Mesenchymal stem cell (in vitro differentiated cells and primary cell): Measurements from ENCODE around the gene NRXN3.

Experiments
- DNase-seq: peaks from one replicate; pipeline ENCODE4 v3.0.0-alpha.2; 2013
- H2AFZ ChIP-seq: one replicate; pipeline ENCODE4 v1.6.1; 2013; ENCODE audit warnings: low read depth, mild to moderate bottlenecking, control low read depth, inconsistent platforms, low read length, moderate library complexity
- H2AK5ac ChIP-seq: 2 replicates; pipeline ENCODE4 v1.6.1; 2013; ENCODE audit warnings: low read length, moderate library complexity, mild to moderate bottlenecking, inconsistent platforms; ENCODE audit not compliant: severe bottlenecking
- H2BK120ac ChIP-seq: one replicate; pipeline ENCODE4 v1.6.1; 2013; ENCODE audit warnings: low read depth, mild to moderate bottlenecking, inconsistent platforms, low read length, moderate library complexity
- H2BK12ac ChIP-seq, 2 experiments: one replicate each; pipeline ENCODE4 v1.6.1; 2013; ENCODE audit warnings: inconsistent platforms in 2 of 2, low read length in 2 of 2, mild to moderate bottlenecking in 2 of 2, moderate library complexity in 2 of 2, control low read depth in 1 of 2
- H2BK15ac ChIP-seq: one replicate; pipeline ENCODE4 v1.6.1; 2013; ENCODE audit warnings: mild to moderate bottlenecking, low read depth, inconsistent platforms; ENCODE audit not compliant: poor library complexity, severe bottlenecking
- H2BK5ac ChIP-seq: 2 replicates; pipeline ENCODE4 v1.6.1; 2013; ENCODE audit warnings: low read depth, mild to moderate bottlenecking, low read length, control low read depth, inconsistent platforms; ENCODE audit not compliant: poor library complexity, severe bottlenecking
- H3K14ac ChIP-seq, 2 experiments: one replicate each; pipeline ENCODE4 v1.6.1; 2013; ENCODE audit warnings: inconsistent platforms in 2 of 2, low read length in 2 of 2, control low read depth in 1 of 2, mild to moderate bottlenecking in 1 of 2, moderate library complexity in 1 of 2
- H3K18ac ChIP-seq, 2 experiments: one replicate each; pipeline ENCODE4 v1.6.1; 2013; ENCODE audit warnings: inconsistent platforms in 2 of 2, low read length in 2 of 2, control low read depth in 1 of 2, low read depth in 1 of 2, mild to moderate bottlenecking in 1 of 2
- H3K23ac ChIP-seq, 2 experiments: one replicate each; pipeline ENCODE4 v1.6.1; 2013; ENCODE audit warnings: inconsistent platforms in 2 of 2, low read length in 2 of 2, mild to moderate bottlenecking in 2 of 2, moderate library complexity in 2 of 2, control low read depth in 1 of 2
- H3K27ac ChIP-seq: 2 replicates; pipeline ENCODE4 v1.5.1; 2013; ENCODE audit warnings: mild to moderate bottlenecking, moderate library complexity, low read length, control low read depth, inconsistent platforms; ENCODE audit not compliant: poor library complexity, severe bottlenecking
- H3K27me3 ChIP-seq, 2 experiments: 2 replicates each; pipeline versions ENCODE4 v1.6.1 to v1.7.0; 2013; ENCODE audit warnings: low read length in 2 of 2, mild to moderate bottlenecking in 2 of 2, moderate library complexity in 2 of 2, control low read depth in 1 of 2, inconsistent platforms in 1 of 2; ENCODE audit not compliant: control insufficient read depth in 1 of 2, insufficient read depth in 1 of 2
- H3K36me3 ChIP-seq, 2 experiments: 2 replicates each; pipeline versions ENCODE4 v1.6.1 to v1.7.0; 2013; ENCODE audit warnings: low read length in 2 of 2, control low read depth in 1 of 2, inconsistent platforms in 1 of 2, low read depth in 1 of 2, mild to moderate bottlenecking in 1 of 2; ENCODE audit not compliant: insufficient read depth in 2 of 2, control insufficient read depth in 1 of 2
- H3K4ac ChIP-seq, 2 experiments: one replicate each; pipeline ENCODE4 v1.6.1; 2013; ENCODE audit warnings: inconsistent platforms in 2 of 2, low read length in 2 of 2, mild to moderate bottlenecking in 2 of 2, moderate library complexity in 2 of 2, control low read depth in 1 of 2, low read depth in 1 of 2
- H3K4me1 ChIP-seq: 2 replicates; pipeline ENCODE4 v1.6.1; 2013; ENCODE audit warnings: low read depth, low read length, control low read depth; ENCODE audit not compliant: control insufficient read depth, insufficient read depth
- H3K4me2 ChIP-seq: 2 replicates; pipeline ENCODE4 v1.6.1; 2013; ENCODE audit warnings: low read length, mild to moderate bottlenecking, inconsistent platforms; ENCODE audit not compliant: poor library complexity, severe bottlenecking
- H3K4me3 ChIP-seq, 2 experiments: 2 replicates each; pipeline versions ENCODE4 v1.5.1 to v1.7.0; 2013; ENCODE audit warnings: low read length in 2 of 2, mild to moderate bottlenecking in 2 of 2, control low read depth in 1 of 2, low read depth in 1 of 2; ENCODE audit not compliant: insufficient read depth in 1 of 2
- H3K79me1 ChIP-seq: replicated peaks from 2 replicates; pipeline ENCODE4 v1.6.1; 2013; ENCODE audit warnings: mild to moderate bottlenecking, control low read depth, low read length, inconsistent platforms; ENCODE audit not compliant: poor library complexity, severe bottlenecking
- H3K9ac ChIP-seq: 2 replicates; pipeline ENCODE4 v1.7.0; 2013; ENCODE audit warnings: mild to moderate bottlenecking, low read length, moderate library complexity
- H3K9me3 ChIP-seq: 2 replicates; pipeline ENCODE4 v1.7.0; 2013; ENCODE audit warnings: mild to moderate bottlenecking, low read length; ENCODE audit not compliant: control insufficient read depth
- H4K8ac ChIP-seq: one replicate; pipeline ENCODE4 v1.6.1; 2013; ENCODE audit warnings: inconsistent platforms, mild to moderate bottlenecking, low read length, moderate library complexity
- H4K91ac ChIP-seq: one replicate; pipeline ENCODE4 v1.6.1; 2013; ENCODE audit warnings: mild to moderate bottlenecking, low read length, inconsistent platforms
- WGBS: methylation state at CpG from one replicate; pipeline ENCODE4 v1.1.7; 2013; ENCODE audit warnings: mixed read lengths; 5-methylcytosine and 5-hydroxymethylcytosine counted together

Gene NRXN3

GRCh38 chr14:78451319-78451695 is 281.1 kb downstream of the NRXN3 start:
- no peaks in the 10 kb centered on the region for H3K9me3 ChIP-seq

GRCh38 chr14:78455896-78456435 is 285.8 kb downstream of the NRXN3 start:
- Histone ChIP-seq H2AK5ac (no peak overlapping the region), H4K91ac (no peak overlapping the region), H3K9ac (no peak overlapping the region), H2BK15ac (no peak overlapping the region), H3K36me3 (no peaks in the 10 kb centered on the region), H2BK120ac (no peak overlapping the region), H3K9me3 (no peaks in the 10 kb centered on the region), H3K4me1 (no peaks in the 10 kb centered on the region), H3K27ac (no peak overlapping the region), H3K27me3 (no peaks in the 10 kb centered on the region), H3K4me2 (no peak overlapping the region), H2AFZ (no peak overlapping the region), H3K4me3 (no peak overlapping the region), H3K14ac (no peak overlapping the region), H3K4ac (no peak overlapping the region), H4K8ac (no peak overlapping the region), H2BK12ac (no peak overlapping the region), H3K23ac (no peak overlapping the region), H3K18ac (no peak overlapping the region), H2BK5ac (no peak overlapping the region), H3K79me1 (no peaks in the 10 kb centered on the region)
- DNase-seq, result no peak
- 50% methylated on average over 6 of the region's 6 CpGs for WGBS

More at GRCh38 chr14:78451319-78451695, 281.1 kb downstream of the NRXN3 start:
- Histone ChIP-seq H3K14ac (no peak overlapping the region), H2BK120ac (no peak overlapping the region), H2AK5ac (no peak overlapping the region), H3K4me3 (no peak overlapping the region), H3K4me1 (no peaks in the 10 kb centered on the region), H3K23ac (no peak overlapping the region), H3K4ac (no peak overlapping the region), H2BK15ac (no peak overlapping the region), H3K27ac (no peak overlapping the region), H3K27me3 (no peaks in the 10 kb centered on the region), H3K18ac (no peak overlapping the region), H4K91ac (no peak overlapping the region), H4K8ac (no peak overlapping the region), H2AFZ (no peak overlapping the region), H3K4me2 (no peak overlapping the region), H3K36me3 (no peaks in the 10 kb centered on the region), H3K79me1 (no peaks in the 10 kb centered on the region), H3K9ac (no peak overlapping the region), H2BK12ac (no peak overlapping the region), H2BK5ac (no peak overlapping the region)
- WGBS, result 49% methylated on average over 2 of the region's 2 CpGs
- DNase-seq, result no peak

- H4K91ac ChIP-seq, result no peak overlapping the region
- H3K27me3 ChIP-seq, result no peaks in the 10 kb centered on the region
- H3K9ac ChIP-seq, result no peak overlapping the region
- no peak overlapping the region for H2BK15ac ChIP-seq
- H3K4ac ChIP-seq, result no peak overlapping the region
- H2AK5ac ChIP-seq, result no peak overlapping the region
- no peak overlapping the region for H3K14ac ChIP-seq
- no peak overlapping the region for H3K18ac ChIP-seq
- H2BK12ac ChIP-seq, result no peak overlapping the region
- H3K4me1 ChIP-seq, result no peaks in the 10 kb centered on the region
- no peak overlapping the region for H3K23ac ChIP-seq
- no peak overlapping the region for H2BK5ac ChIP-seq
- no peak overlapping the region for H3K4me3 ChIP-seq
- no peak for DNase-seq
- H4K8ac ChIP-seq, result no peak overlapping the region
- H3K79me1 ChIP-seq, result no peaks in the 10 kb centered on the region
- no peak overlapping the region for H3K27ac ChIP-seq
- no peak overlapping the region for H2BK120ac ChIP-seq
- no peaks in the 10 kb centered on the region for H3K36me3 ChIP-seq
- no peak overlapping the region for H2AFZ ChIP-seq
- no peaks in the 10 kb centered on the region for H3K9me3 ChIP-seq
- H3K4me2 ChIP-seq, result no peak overlapping the region
These were observed 299.8 kb downstream of the NRXN3 start for GRCh38 chr14:78469947-78470346.

GRCh38 chr14:78479127-78479780 is 309.1 kb downstream of the NRXN3 start:
- Histone ChIP-seq H3K9me3 (no peaks in the 10 kb centered on the region), H3K79me1 (no peaks in the 10 kb centered on the region), H3K36me3 (no peaks in the 10 kb centered on the region), H2BK5ac (no peak overlapping the region), H3K27ac (no peak overlapping the region), H2BK15ac (no peak overlapping the region), H3K18ac (no peak overlapping the region), H3K4me1 (no peaks in the 10 kb centered on the region), H4K91ac (no peak overlapping the region), H3K4me3 (no peak overlapping the region), H4K8ac (no peak overlapping the region), H3K27me3 (no peaks in the 10 kb centered on the region), H3K4me2 (no peak overlapping the region), H2AFZ (no peak overlapping the region), H2AK5ac (no peak overlapping the region), H2BK12ac (no peak overlapping the region), H3K14ac (no peak overlapping the region), H3K23ac (no peak overlapping the region), H3K9ac (no peak overlapping the region), H2BK120ac (no peak overlapping the region), H3K4ac (no peak overlapping the region)
- WGBS, result 68% methylated on average over 2 of the region's 5 CpGs
- DNase-seq, result no peak
